Measurements from ENCODE around the gene SLC6A16.
A peak's percentile ranks its signal among the peaks of the same experiment; 100 is the strongest.
"Not testable (repeated sequence)": the region's sequence is repeated elsewhere in the genome, so short reads cannot be mapped to it uniquely, and the experiment has no call there.

SLC6A16 gene

GRCh38 chr19:49333418-49333805, 8.4 kb upstream of the SLC6A16 start:
- no peak overlapping the region for H3K27ac ChIP-seq
- no peak for TF ChIP-seq ZFX (IDR thresholded peaks at IDR 0.05; ENCODE audit: borderline replicate concordance)
- TF ChIP-seq CTCF (IDR thresholded peaks at IDR 0.05): no peak

DNA sequence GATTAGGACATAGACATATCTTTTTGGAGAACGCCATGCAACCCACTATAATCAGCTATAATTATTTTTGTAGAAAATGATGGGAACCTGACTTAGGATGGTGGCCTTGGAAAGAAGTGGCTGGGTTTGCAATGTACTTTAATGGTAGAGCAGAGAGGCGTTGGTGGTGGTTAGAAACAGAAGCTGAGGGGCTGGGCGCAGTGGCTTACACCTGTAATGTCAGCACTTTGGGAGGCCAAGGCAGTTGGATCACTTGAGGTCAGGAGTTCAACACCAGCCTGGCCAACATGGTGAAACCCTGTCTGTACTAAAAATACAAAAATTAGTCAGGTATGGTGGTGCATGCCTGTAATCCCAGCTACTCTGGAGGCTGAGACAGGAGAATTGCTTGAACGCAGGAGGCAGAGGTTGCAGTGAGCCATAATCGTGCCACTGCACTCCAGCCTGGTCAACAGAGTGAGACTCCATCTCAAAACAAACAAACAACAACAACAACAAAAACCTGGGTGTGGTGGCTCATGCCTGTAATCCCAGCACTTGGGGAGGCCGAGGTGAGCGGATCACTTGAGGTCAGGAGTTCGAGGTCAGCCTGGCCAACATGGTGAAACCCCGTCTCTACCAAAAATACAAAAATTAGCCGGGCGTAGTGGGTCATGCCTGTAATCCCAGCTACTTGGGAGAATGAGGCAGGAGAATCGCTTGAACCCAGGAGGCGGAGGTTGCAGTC, 7.9 kb upstream of the SLC6A16 start:
- not testable (repeated sequence) for H3K27ac ChIP-seq

DNA sequence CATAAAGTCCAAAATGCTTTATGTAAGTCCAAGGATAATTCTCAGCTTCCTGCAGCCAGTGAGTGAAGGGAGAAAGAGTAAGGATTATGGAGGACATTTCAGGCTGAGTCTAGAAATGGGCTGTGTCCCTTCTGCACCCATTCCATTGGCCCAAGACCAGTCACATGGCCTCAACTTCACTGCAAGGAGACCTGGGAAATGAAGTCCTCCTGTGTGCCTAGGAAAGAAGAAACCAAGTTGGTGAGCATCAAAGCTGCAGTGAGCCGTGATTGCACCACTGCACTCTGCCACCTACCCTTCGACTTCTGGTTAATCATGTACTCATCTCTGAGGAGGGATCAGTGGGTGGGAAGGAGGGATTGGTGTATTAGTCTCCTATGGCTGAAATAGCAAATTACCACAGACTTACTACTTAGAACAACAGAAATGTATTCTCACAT, 6.6 kb upstream of the SLC6A16 start:
- TF ChIP-seq ZFX (IDR thresholded peaks at IDR 0.05; ENCODE audit: borderline replicate concordance): no peak
- TF ChIP-seq CTCF (IDR thresholded peaks at IDR 0.05): no peak
- 0 out of 2 replicates have a peak overlapping the region, but pooled peaks have one; percentile 21 for H3K27ac ChIP-seq

GRCh38 chr19:49331187-49331586, 6.2 kb upstream of the SLC6A16 start:
- 0 out of 2 replicates have a peak overlapping the region, but pooled peaks have one; percentile 21 for H3K27ac ChIP-seq

DNA sequence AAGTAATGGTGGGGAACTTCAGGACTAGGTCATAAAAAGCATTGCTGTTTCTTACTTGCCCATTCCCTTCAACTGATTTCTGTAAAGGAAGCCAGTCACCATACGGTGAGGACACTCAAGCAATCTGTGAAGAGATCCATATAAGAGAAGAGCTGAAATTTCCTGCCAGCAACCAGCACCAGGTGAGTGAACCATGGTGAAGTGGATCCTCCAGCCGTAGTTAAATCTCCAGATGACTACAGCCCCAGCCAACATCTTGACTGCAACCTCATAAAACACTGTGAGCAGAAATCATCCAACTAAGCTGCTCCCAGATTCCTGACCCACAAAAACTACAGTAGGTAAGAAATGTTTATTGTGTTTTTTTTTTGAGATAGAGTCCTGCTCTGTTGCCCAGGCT, 3.8 kb upstream of the SLC6A16 start:
- no peak for TF ChIP-seq ZFX (IDR thresholded peaks at IDR 0.05; ENCODE audit: borderline replicate concordance)
- no peak for TF ChIP-seq CTCF (IDR thresholded peaks at IDR 0.05)
- H3K27ac ChIP-seq: no peak overlapping the region

GRCh38 chr19:49327878-49328544, 3.0 kb upstream of the SLC6A16 start:
- H3K27ac ChIP-seq: no peak overlapping the region
- TF ChIP-seq CTCF (IDR thresholded peaks at IDR 0.05) (peak; percentile 82), ZFX (IDR thresholded peaks at IDR 0.05; ENCODE audit: borderline replicate concordance) (no peak)

DNA sequence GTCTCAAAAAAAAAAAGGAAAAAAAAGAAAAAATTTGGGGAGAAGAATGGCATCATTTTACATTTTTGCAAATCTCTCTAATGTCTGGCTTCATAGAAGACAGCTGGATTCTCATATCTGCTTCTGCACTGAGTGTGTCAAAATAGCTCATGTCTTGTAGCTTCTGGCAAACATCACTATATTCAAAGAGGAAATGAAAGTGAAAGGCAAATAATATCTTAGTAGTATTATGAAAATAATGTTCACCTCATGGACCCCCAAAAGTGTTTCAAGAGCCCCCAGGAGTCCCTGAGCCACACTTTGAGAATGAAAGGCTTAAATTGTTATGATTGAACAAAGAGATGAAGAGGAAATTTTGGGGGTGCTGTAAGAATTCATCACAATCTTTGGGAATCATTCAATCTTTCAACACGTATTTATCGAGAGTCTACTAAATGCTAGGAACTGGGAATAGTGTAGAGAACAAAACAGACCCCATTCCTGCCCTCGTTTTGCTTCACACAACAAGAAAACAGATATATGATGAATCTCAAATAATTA, 1.2 kb upstream of the SLC6A16 start:
- H3K27ac ChIP-seq: no peak overlapping the region

DNA sequence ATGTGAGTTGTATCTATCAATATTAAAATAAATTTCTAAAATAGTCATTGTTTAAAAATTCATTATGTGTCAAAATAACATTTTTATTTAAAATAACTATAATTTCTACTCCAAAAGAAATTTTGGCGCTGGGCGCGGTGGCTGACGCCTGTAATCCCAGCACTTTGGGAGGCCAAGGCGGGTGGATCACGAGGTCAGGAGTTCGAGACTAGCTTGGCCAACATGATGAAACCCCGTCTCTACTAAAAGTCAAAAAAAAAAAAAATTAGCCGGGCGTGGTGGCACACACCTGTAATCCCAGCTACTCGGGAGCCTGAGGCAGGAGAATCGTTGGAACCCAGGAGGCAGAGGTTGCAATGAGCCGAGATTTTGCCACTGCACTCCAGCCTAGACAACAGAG, 765 bp upstream of the SLC6A16 start:
- H3K27ac ChIP-seq: not testable (repeated sequence)

More for the DNA sequence above, 1.2 kb upstream of the SLC6A16 start:
- TF ChIP-seq ZFX (IDR thresholded peaks at IDR 0.05; ENCODE audit: borderline replicate concordance) (no peak), CTCF (IDR thresholded peaks at IDR 0.05) (no peak)
